Activated CD4-positive, alpha-beta T cell treated with anti-CD3 and anti-CD28 coated beads, Interleukin-2, amount 10 ng/mL, durations not matched to agents 7 days and 5 days (primary cell): Measurements from ENCODE around the gene FDPS. TPM values are rescaled to one million over a fixed set of nuclear protein-coding genes. Genes with fewer than 3 reads are reported as not detected.
A peak's percentile ranks its signal among the peaks of the same experiment; 100 is the strongest.
"Not testable (repeated sequence)": the region's sequence is repeated elsewhere in the genome, so short reads cannot be mapped to it uniquely, and the experiment has no call there.

Experiments
- CTCF ChIA-PET: fragments of 350-600 bp; sonication (Branson Sonifier 250); formaldehyde crosslinking; loops from one replicate; lab custom pipeline; 2021; ENCODE audit warnings: antibody characterized with exemption; lab: Charles Lee
- POLR2A ChIA-PET: fragments of 350-600 bp; sonication (Branson Sonifier 250); formaldehyde crosslinking; loops from one replicate; lab custom pipeline; 2021; ENCODE audit warnings: antibody characterized with exemption; lab: Charles Lee
- DNase-seq: peaks from one replicate; pipeline ENCODE4 v3.0.0-alpha.2; 2020
- H3K27ac Mint-ChIP-seq: one replicate; pipeline ENCODE4 v1.8.0; 2021; ENCODE audit warnings: mild to moderate bottlenecking, moderate library complexity, mixed read lengths
- H3K27me3 Mint-ChIP-seq: one replicate; pipeline ENCODE4 v1.8.0; 2021; ENCODE audit warnings: mixed read lengths
- H3K36me3 Mint-ChIP-seq: one replicate; pipeline ENCODE4 v1.8.0; 2021; ENCODE audit warnings: low read depth, mixed read lengths
- H3K4me1 Mint-ChIP-seq: one replicate; pipeline ENCODE4 v1.8.0; 2021; ENCODE audit warnings: mixed read lengths
- H3K4me3 Mint-ChIP-seq: one replicate; pipeline ENCODE4 v1.8.0; 2021; ENCODE audit warnings: mild to moderate bottlenecking, moderate library complexity, mixed read lengths
- H3K9me3 Mint-ChIP-seq: one replicate; pipeline ENCODE4 v1.8.0; 2021; ENCODE audit warnings: mixed read lengths
- total RNA-seq, 2 experiments: library from RNA; stranded (reverse); gene quantifications; one replicate each; pipeline ENCODE4 v1.2.3, GENCODE V29; 2021

Gene FDPS
- total RNA-seq, 2 experiments from 2014 or later = 209 to 229 TPM

- H3K9me3 Mint-ChIP-seq, H3K4me3 Mint-ChIP-seq, H3K36me3 Mint-ChIP-seq, H3K4me1 Mint-ChIP-seq, POLR2A ChIA-PET, DNase-seq, H3K27ac Mint-ChIP-seq: not testable (repeated sequence)
- peaks cover 22% of the 10 kb centered on the region for H3K27me3 Mint-ChIP-seq
- CTCF ChIA-PET = interaction anchor here (1.5 kb wide), 1 partner anchor 10 kb away, joined by 5 read pairs; the partner anchor contains the start of gene PKLR
Observed at GRCh38 chr1:155291006-155291405, 17.7 kb upstream of the FDPS start.

- no peak overlapping the region for H3K4me3 Mint-ChIP-seq
- POLR2A ChIA-PET = no interaction called here
- peaks cover 11% of the 10 kb centered on the region for H3K4me1 Mint-ChIP-seq
- no peak overlapping the region for H3K27ac Mint-ChIP-seq
- peaks cover 35% of the 10 kb centered on the region for H3K27me3 Mint-ChIP-seq
- no peak for DNase-seq
- no peaks in the 10 kb centered on the region for H3K9me3 Mint-ChIP-seq
- H3K36me3 Mint-ChIP-seq = no peaks in the 10 kb centered on the region
- CTCF ChIA-PET = interaction anchor here (0.6 to 1.5 kb wide), 3 partner anchors 10 to 27 kb away, joined by 3 to 4 read pairs (median 4); no protein-coding TSS in a partner anchor
Observed at GRCh38 chr1:155293086-155293749, 15.4 kb upstream of the FDPS start.

GRCh38 chr1:155294520-155295182 is 14.0 kb upstream of the FDPS start:
- Mint-ChIP-seq H3K36me3 (no peaks in the 10 kb centered on the region), H3K4me1 (peaks cover 12% of the 10 kb centered on the region), H3K27me3 (peaks cover 35% of the 10 kb centered on the region), H3K4me3 (no peak overlapping the region), H3K27ac (no peak overlapping the region), H3K9me3 (no peaks in the 10 kb centered on the region)
- DNase-seq = no peak
- POLR2A ChIA-PET = no interaction called here
- CTCF ChIA-PET = interaction anchor here (1.5 kb wide), 1 partner anchor 13 kb away, joined by 4 read pairs; the partner anchor contains the start of gene FDPS

- H3K27me3 Mint-ChIP-seq = peaks cover 35% of the 10 kb centered on the region
- H3K4me3 Mint-ChIP-seq = no peak overlapping the region
- CTCF ChIA-PET = interaction anchor here (0.7 to 1.5 kb wide), 2 partner anchors 13 to 16 kb away, joined by 3 to 4 read pairs; partner anchors contain the start of gene FDPS
- peaks cover 12% of the 10 kb centered on the region for H3K4me1 Mint-ChIP-seq
- DNase-seq = no peak
- H3K9me3 Mint-ChIP-seq = no peaks in the 10 kb centered on the region
- H3K36me3 Mint-ChIP-seq = no peaks in the 10 kb centered on the region
- H3K27ac Mint-ChIP-seq = no peak overlapping the region
- POLR2A ChIA-PET = no interaction called here
Observed at GRCh38 chr1:155295183-155295941, 13.3 kb upstream of the FDPS start.

- no peaks in the 10 kb centered on the region for H3K9me3 Mint-ChIP-seq
- POLR2A ChIA-PET = no interaction called here
- H3K4me1 Mint-ChIP-seq = peaks cover 12% of the 10 kb centered on the region
- H3K4me3 Mint-ChIP-seq = no peak overlapping the region
- H3K27me3 Mint-ChIP-seq = peaks cover 35% of the 10 kb centered on the region
- CTCF ChIA-PET = interaction anchor here (0.7 to 1.5 kb wide), 2 partner anchors 12 to 17 kb away, joined by 3 to 4 read pairs; partner anchors contain the start of gene FDPS
- H3K36me3 Mint-ChIP-seq = no peaks in the 10 kb centered on the region
- DNase-seq = no peak
- peak overlapping the region; percentile 44 for H3K27ac Mint-ChIP-seq
Observed at GRCh38 chr1:155295942-155296267, 12.8 kb upstream of the FDPS start.

GRCh38 chr1:155296661-155297060 is 12.0 kb upstream of the FDPS start:
- no peak for DNase-seq
- Mint-ChIP-seq H3K4me1 (peaks cover 12% of the 10 kb centered on the region), H3K27me3 (peaks cover 35% of the 10 kb centered on the region), H3K27ac (no peak overlapping the region), H3K36me3 (no peaks in the 10 kb centered on the region), H3K4me3 (no peak overlapping the region), H3K9me3 (no peaks in the 10 kb centered on the region)
- CTCF ChIA-PET = interaction anchor here (1.3 kb wide), 1 partner anchor 46 kb away, joined by 5 read pairs; no protein-coding TSS in a partner anchor
- POLR2A ChIA-PET = no interaction called here

GRCh38 chr1:155297384-155297783 is 11.3 kb upstream of the FDPS start:
- Mint-ChIP-seq H3K27ac (no peak overlapping the region), H3K4me1 (peaks cover 12% of the 10 kb centered on the region), H3K9me3 (no peaks in the 10 kb centered on the region), H3K36me3 (no peaks in the 10 kb centered on the region), H3K27me3 (peaks cover 35% of the 10 kb centered on the region), H3K4me3 (no peak overlapping the region)
- ChIA-PET CTCF (interaction anchor here (1.3 kb wide), 1 partner anchor 46 kb away, joined by 5 read pairs; no protein-coding TSS in a partner anchor), POLR2A (no interaction called here)
- no peak for DNase-seq

- no peak for DNase-seq
- ChIA-PET CTCF (interaction anchor here (0.8 to 1.5 kb wide), 3 partner anchors 9 to 12 kb away, joined by 3 to 5 read pairs (median 4); no protein-coding TSS in a partner anchor), POLR2A (no interaction called here)
- Mint-ChIP-seq H3K4me1 (peaks cover 6% of the 10 kb centered on the region), H3K27ac (no peak overlapping the region), H3K27me3 (peaks cover 21% of the 10 kb centered on the region), H3K36me3 (no peaks in the 10 kb centered on the region), H3K4me3 (no peak overlapping the region), H3K9me3 (no peaks in the 10 kb centered on the region)
Observed at GRCh38 chr1:155300024-155300423, 8.6 kb upstream of the FDPS start.

GRCh38 chr1:155300553-155301329 is 7.9 kb upstream of the FDPS start:
- Mint-ChIP-seq H3K9me3 (no peaks in the 10 kb centered on the region), H3K27me3 (peaks cover 17% of the 10 kb centered on the region), H3K27ac (no peak overlapping the region), H3K4me3 (no peak overlapping the region), H3K4me1 (peaks cover 4% of the 10 kb centered on the region), H3K36me3 (no peaks in the 10 kb centered on the region)
- ChIA-PET POLR2A (no interaction called here), CTCF (interaction anchor here (0.8 to 1.5 kb wide), 4 partner anchors 9 to 22 kb away, joined by 3 to 5 read pairs (median 4); no protein-coding TSS in a partner anchor)
- no peak for DNase-seq

- Mint-ChIP-seq H3K9me3 (no peaks in the 10 kb centered on the region), H3K4me1 (peaks cover 2% of the 10 kb centered on the region), H3K27me3 (peaks cover 12% of the 10 kb centered on the region), H3K27ac (no peak within 1 kb of the TSS), H3K4me3 (no peak within 1 kb of the TSS), H3K36me3 (no peaks in the 10 kb centered on the region)
- no peak for DNase-seq
- ChIA-PET CTCF (interaction anchor here (1.5 kb wide), 2 partner anchors 10 to 21 kb away, joined by 3 to 5 read pairs; no protein-coding TSS in a partner anchor), POLR2A (no interaction called here)
Observed at GRCh38 chr1:155301342-155301841, 7.3 kb upstream of the FDPS start, which contains the start of gene PKLR. TSS of gene PKLR (minus strand) at chr1:155301438. CDS start at chr1:155301395, 43 bp downstream.

GRCh38 chr1:155304558-155305063 is 4.1 kb upstream of the FDPS start:
- Mint-ChIP-seq H3K4me3 (no peak overlapping the region), H3K27me3 (peaks cover 2% of the 10 kb centered on the region), H3K9me3 (no peaks in the 10 kb centered on the region), H3K36me3 (peaks cover 6% of the 10 kb centered on the region), H3K4me1 (peaks cover 10% of the 10 kb centered on the region), H3K27ac (no peak overlapping the region)
- ChIA-PET POLR2A (no interaction called here), CTCF (interaction anchor here (0.6 to 3.9 kb wide), 4 partner anchors 17 to 54 kb away, joined by 3 to 39 read pairs (median 6); partner anchors contain the start of gene RUSC1)
- DNase-seq = no peak
